ENCODE data around the gene ADRA2B. TPM values are rescaled to one million over a fixed set of nuclear protein-coding genes. Genes with fewer than 3 reads are reported as not detected.
A peak's percentile ranks its signal among the peaks of the same experiment; 100 is the strongest.

The ADRA2B gene
- total RNA-seq, 6 donors from 2014 or later: 0.15 to 1.0 (median 0.31) TPM

DNA sequence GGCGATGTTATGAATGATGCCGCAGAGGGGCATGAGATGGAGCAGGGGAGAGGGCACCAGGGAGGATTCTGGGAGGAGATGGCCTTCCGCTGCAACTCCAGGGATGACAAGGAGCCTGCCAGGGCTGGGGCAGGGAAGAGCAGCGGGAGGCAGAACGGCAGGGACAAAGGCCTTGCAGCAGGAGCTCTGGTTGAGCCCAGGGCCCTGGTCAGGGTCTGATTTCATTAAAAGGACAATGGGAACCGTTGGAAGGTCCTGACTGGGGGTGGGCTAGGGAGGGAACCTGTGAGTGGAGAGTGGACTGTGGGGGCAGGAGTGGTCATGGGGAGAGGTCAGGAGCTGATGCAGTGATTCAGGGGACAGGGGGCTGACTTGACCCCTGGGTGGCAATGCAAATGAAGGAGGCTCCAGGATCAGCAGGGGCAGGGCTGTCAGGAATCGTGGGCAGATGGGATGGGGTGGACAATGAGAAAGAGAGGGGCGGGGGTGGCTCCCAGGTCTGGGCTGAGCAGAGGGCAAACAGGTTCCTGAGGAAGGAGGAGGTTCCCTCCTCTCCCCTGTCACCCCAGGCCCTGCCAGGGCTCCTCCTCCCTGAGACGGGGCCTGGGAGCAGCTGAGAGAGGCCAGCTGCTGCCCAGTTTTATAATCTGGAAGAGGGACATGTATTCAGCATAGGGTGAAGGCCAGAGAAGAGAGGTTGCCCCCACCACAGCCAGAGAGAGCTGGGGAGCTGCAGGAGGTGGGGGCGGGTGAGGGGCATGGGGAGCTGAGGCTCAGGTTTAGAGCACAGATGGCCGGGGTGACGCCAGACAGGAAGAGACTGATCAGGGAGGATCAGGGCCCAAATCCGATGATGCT is 36.2 kb upstream of the ADRA2B start:
- ATAC-seq (ENCODE audit: low FRiP score in 2 of 2) (no peak), DNase-seq (no peak)
- no peak overlapping the region for H3K27ac ChIP-seq
- peaks cover 0 to 13% (median 5%) of the 10 kb centered on the region in 4 donors for H3K4me1 ChIP-seq
- H3K36me3 ChIP-seq: no peaks in the 10 kb centered on the region
- TF ChIP-seq EP300 (IDR thresholded peaks at IDR 0.05) (no peak), POLR2AphosphoS5 (IDR thresholded peaks at IDR 0.05) (no peak), POLR2A (IDR thresholded peaks at IDR 0.05) (no peak)
- TF ChIP-seq, protein P1, sequence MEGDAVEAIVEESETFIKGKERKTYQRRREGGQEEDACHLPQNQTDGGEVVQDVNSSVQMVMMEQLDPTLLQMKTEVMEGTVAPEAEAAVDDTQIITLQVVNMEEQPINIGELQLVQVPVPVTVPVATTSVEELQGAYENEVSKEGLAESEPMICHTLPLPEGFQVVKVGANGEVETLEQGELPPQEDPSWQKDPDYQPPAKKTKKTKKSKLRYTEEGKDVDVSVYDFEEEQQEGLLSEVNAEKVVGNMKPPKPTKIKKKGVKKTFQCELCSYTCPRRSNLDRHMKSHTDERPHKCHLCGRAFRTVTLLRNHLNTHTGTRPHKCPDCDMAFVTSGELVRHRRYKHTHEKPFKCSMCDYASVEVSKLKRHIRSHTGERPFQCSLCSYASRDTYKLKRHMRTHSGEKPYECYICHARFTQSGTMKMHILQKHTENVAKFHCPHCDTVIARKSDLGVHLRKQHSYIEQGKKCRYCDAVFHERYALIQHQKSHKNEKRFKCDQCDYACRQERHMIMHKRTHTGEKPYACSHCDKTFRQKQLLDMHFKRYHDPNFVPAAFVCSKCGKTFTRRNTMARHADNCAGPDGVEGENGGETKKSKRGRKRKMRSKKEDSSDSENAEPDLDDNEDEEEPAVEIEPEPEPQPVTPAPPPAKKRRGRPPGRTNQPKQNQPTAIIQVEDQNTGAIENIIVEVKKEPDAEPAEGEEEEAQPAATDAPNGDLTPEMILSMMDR (IDR thresholded peaks at IDR 0.05): no peak
- WGBS, 2 donors: 77 to 84% methylated on average over 12 to 13 of the region's 13 CpGs
- no peak overlapping the region for H3K4me3 ChIP-seq
- no peaks in the 10 kb centered on the region for H3K9me3 ChIP-seq
- H3K27me3 ChIP-seq: no peaks in the 10 kb centered on the region

DNA sequence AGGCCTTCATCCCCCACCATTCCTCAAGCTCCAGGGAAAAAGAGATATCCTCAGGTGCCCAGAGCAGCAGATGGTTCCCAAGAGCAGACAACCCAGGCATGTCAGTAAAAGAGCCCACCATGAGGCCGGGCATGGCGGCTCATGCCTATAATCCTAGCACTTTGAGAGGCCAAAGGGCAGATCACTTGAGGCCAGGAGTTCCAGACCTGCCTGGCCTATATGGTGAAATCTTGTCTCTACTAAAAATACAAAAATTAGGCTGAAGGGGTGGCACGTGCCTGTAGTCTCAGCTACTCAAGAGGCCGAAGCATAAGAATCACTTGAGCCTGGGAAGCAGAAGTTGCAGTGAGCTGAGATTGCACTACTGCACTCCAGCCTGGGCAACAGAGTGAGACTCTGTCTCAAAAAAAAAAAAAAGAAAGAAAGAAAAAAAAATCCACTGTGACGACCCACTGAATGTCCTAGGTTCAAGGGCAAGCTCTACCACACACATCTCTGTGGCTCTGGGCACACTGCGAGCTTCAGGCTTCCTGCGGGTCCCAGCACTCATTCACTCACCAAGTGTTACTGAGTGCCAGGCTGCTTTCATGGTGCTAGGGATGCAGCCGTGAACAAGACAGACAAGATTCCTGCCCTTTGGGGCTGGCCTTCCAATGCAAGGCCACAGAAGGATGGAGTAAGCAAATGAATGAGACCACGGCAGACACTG is 35.4 kb upstream of the ADRA2B start:
- Histone ChIP-seq H3K4me3 (no peak overlapping the region), H3K9me3 (no peaks in the 10 kb centered on the region), H3K4me1 (peaks cover 0 to 20% (median 7%) of the 10 kb centered on the region in 4 donors), H3K27me3 (no peaks in the 10 kb centered on the region), H3K36me3 (no peaks in the 10 kb centered on the region), H3K27ac (no peak overlapping the region)
- ATAC-seq (ENCODE audit: low FRiP score in 2 of 2) (no peak), DNase-seq (no peak)
- WGBS, 2 donors: 86 to 87% methylated on average over 9 of the region's 9 CpGs
- TF ChIP-seq EP300 (IDR thresholded peaks at IDR 0.05): no peak
- TF ChIP-seq POLR2AphosphoS5 (IDR thresholded peaks at IDR 0.05): no peak
- TF ChIP-seq, protein P1 (IDR thresholded peaks at IDR 0.05): no peak
- TF ChIP-seq POLR2A (IDR thresholded peaks at IDR 0.05): no peak

DNA sequence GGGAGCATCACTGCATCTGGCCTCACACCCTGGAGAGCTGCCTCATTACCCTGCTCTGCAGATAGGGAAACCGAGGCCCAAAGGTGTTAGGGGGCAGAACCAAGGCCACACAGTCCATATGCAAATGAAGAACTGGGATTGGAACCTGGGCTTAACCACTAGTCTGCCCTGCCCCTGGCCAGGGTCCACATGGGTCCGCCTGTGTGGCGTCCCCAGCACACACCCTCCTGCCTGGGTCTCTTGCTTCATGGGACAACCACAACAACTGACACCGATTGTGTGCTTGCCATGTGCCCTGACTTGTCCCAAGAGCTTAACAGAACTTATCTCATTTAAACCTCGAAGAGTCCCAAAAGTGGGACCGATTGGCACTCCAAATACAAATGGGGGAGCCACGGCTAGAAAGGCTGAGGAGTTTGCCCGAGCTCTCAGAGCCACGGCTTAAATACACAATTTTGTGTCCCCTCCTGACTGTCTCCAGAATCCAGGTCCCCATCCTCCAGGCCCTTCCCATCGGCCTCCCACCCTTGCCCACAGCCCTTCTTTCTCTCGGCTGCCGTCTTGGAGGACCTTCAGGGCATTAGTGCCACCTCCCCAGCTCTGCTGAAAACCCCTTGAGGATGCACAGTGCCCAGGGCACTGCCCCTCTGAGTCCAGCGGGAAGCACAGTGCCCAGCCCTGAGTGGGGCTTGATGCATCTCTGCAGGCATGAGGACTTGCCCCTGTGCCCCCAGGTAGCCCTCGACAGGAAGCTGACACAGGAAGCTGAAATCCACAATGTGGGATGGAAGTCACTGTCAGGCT is 34.6 kb upstream of the ADRA2B start:
- Histone ChIP-seq H3K4me1 (peaks cover 0 to 27% (median 12%) of the 10 kb centered on the region in 4 donors), H3K27me3 (no peaks in the 10 kb centered on the region), H3K27ac (no peak overlapping the region), H3K36me3 (no peaks in the 10 kb centered on the region), H3K4me3 (no peak overlapping the region), H3K9me3 (no peaks in the 10 kb centered on the region)
- DNase-seq (no peak), ATAC-seq (ENCODE audit: low FRiP score in 2 of 2) (no peak)
- 93 to 99% methylated on average over 10 to 13 of the region's 14 CpGs for WGBS, 2 donors
- TF ChIP-seq, protein P1 (IDR thresholded peaks at IDR 0.05): no peak
- TF ChIP-seq POLR2AphosphoS5 (IDR thresholded peaks at IDR 0.05) (no peak), POLR2A (IDR thresholded peaks at IDR 0.05) (no peak), EP300 (IDR thresholded peaks at IDR 0.05) (no peak)

DNA sequence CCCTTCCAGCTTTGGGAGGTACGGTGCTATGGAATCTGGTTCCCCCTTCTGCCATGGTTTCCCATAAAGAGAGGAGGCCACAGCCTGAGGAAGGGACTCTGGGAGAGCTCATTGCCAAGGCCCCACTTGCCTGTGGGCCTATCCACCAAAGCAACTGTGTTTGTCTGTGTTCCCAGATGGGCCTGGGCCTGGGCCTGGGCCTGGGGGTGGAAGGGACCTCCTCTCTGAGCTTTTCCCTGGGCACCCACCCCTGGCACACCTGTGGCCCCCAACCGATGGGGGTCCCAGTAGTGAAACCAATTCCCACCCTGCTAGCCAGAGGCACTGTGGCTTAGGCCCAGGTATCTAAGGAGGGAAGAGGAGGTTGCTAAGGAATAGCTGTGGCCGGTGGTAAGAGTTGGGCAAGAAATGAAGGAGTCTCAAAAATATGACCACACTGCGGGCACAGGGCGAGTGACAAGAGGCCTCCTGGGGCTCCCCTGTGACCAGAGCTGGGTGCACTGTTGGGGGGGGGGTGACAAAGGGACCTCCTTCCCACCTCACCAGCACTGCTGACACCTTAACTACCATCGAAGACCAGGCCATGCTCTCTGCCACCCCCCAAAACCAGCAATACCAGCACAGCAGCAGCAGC is 33.8 kb upstream of the ADRA2B start:
- H3K9me3 ChIP-seq: no peaks in the 10 kb centered on the region
- H3K4me1 ChIP-seq: peaks cover 3 to 36% (median 17%) of the 10 kb centered on the region in 4 donors
- H3K27ac ChIP-seq: no peak overlapping the region
- ATAC-seq (ENCODE audit: low FRiP score in 2 of 2) (no peak), DNase-seq (peak in 1 of 2 donors; percentile 37)
- H3K4me3 ChIP-seq: no peak overlapping the region
- H3K36me3 ChIP-seq: no peaks in the 10 kb centered on the region
- no peak for TF ChIP-seq EP300 (IDR thresholded peaks at IDR 0.05)
- H3K27me3 ChIP-seq: peaks cover 0 to under 1% (median 0%) of the 10 kb centered on the region in 4 donors
- 92 to 96% methylated on average over 5 to 6 of the region's 6 CpGs for WGBS, 2 donors

Measured in upper lobe of left lung (tissue), 6 donors.